Measurements from ENCODE around the gene CD46.

- TF ChIP-seq CTCF (IDR thresholded peaks at IDR 0.05; ENCODE audit: low read depth, low read length, poor library complexity, severe bottlenecking) (no peak), EZH2phosphoT487 (IDR thresholded peaks at IDR 0.05; ENCODE audit: borderline replicate concordance, low read length) (no peak)
Observed at GRCh38 chr1:207812778-207813511, 61.1 kb downstream of the CD46 start.

Data from DOHH2 (cell line).